ENCODE measurements around the gene DNAJC19. TPM values are rescaled to one million over a fixed set of nuclear protein-coding genes. Genes with fewer than 3 reads are reported as not detected.

Gene DNAJC19
- total RNA-seq, 1 experiment from 2014 or later = 82.0 TPM

DNA sequence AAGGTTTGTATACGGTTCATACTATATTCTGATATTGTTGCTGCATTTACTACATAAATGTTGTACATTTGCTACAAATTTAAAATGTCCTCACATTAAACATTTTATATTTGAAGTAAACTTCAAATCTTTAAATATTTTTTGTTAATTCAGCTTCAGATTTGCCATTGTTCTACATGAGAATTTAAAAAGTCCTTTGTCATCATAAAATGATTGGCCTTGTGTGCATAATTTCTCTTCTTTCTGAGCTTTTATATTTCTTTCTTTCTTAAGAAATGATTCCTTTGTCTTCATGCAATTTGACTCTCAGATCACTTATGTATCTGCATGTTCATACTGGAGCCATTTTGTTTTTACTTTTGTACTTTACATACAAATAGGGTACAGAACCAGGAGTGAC is 28.0 kb downstream of the DNAJC19 start:
- no peaks in the 10 kb centered on the region for H3K9me3 ChIP-seq (ENCODE audit: control insufficient read depth, low read depth, low read length)
- H3K9ac ChIP-seq (ENCODE audit: extremely low read depth, insufficient read length, low read length) = no peak overlapping the region
- no peak overlapping the region for H2BK12ac ChIP-seq (ENCODE audit: insufficient read length, low read depth, low read length)
- H2AFZ ChIP-seq (ENCODE audit: low read length) = no peak overlapping the region
- H3K4me2 ChIP-seq (ENCODE audit: insufficient read depth, insufficient read length, low read length) = no peak overlapping the region
- H3K79me1 ChIP-seq (ENCODE audit: insufficient read depth, low read depth, low read length, poor library complexity, severe bottlenecking) = no peaks in the 10 kb centered on the region
- Mint-ChIP-seq H3K4me3 (no peak overlapping the region), H3K9me3 (no peaks in the 10 kb centered on the region), H3K4me1 (no peaks in the 10 kb centered on the region), H3K27me3 (ENCODE audit: low read depth) (no peaks in the 10 kb centered on the region), H3K36me3 (ENCODE audit: insufficient read depth in 1 of 3, low read depth in 3 of 3) (peaks cover 34 to 75% (median 74%) of the 10 kb centered on the region in 3 experiments), H3K27ac (no peak overlapping the region)
- no peaks in the 10 kb centered on the region for H4K20me1 ChIP-seq (ENCODE audit: control insufficient read depth, insufficient read depth, insufficient read length)
- no peak for DNase-seq
- H3K79me2 ChIP-seq (ENCODE audit: insufficient read depth, low read length) = no peaks in the 10 kb centered on the region
- TF ChIP-seq, protein P1, sequence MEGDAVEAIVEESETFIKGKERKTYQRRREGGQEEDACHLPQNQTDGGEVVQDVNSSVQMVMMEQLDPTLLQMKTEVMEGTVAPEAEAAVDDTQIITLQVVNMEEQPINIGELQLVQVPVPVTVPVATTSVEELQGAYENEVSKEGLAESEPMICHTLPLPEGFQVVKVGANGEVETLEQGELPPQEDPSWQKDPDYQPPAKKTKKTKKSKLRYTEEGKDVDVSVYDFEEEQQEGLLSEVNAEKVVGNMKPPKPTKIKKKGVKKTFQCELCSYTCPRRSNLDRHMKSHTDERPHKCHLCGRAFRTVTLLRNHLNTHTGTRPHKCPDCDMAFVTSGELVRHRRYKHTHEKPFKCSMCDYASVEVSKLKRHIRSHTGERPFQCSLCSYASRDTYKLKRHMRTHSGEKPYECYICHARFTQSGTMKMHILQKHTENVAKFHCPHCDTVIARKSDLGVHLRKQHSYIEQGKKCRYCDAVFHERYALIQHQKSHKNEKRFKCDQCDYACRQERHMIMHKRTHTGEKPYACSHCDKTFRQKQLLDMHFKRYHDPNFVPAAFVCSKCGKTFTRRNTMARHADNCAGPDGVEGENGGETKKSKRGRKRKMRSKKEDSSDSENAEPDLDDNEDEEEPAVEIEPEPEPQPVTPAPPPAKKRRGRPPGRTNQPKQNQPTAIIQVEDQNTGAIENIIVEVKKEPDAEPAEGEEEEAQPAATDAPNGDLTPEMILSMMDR (conservative IDR thresholded peaks at IDR 0.05) = no peak
- no peak overlapping the region for H3K18ac ChIP-seq (ENCODE audit: insufficient read length, low read depth, low read length)
- no peak overlapping the region for H2BK20ac ChIP-seq (ENCODE audit: low read depth, low read length, poor library complexity, severe bottlenecking)
- no CpG with 5 or more reads among the region's 1 CpG for WGBS (ENCODE audit: extremely low coverage, insufficient read length, low lambda C conversion rate)
- H4K91ac ChIP-seq (ENCODE audit: insufficient read length, low read depth, low read length) = no peak overlapping the region
- H2AK5ac ChIP-seq (ENCODE audit: insufficient read length, low read length) = no peak overlapping the region
- H4K8ac ChIP-seq (replicated peaks; ENCODE audit: insufficient read length, low read depth, low read length) = no peak overlapping the region
- no peak overlapping the region for H2BK5ac ChIP-seq (ENCODE audit: insufficient read length, low read length)
- H3K27me3 ChIP-seq (ENCODE audit: insufficient read depth, low read length) = no peaks in the 10 kb centered on the region
- no peak overlapping the region for H2BK15ac ChIP-seq (ENCODE audit: low read depth, low read length)
- no peaks in the 10 kb centered on the region for H3K4me1 ChIP-seq (ENCODE audit: insufficient read depth, low read length)
- no peak overlapping the region for H3K56ac ChIP-seq (ENCODE audit: insufficient read length, low read depth, low read length)
- no peak overlapping the region for H3T11ph ChIP-seq (ENCODE audit: low read length)
- H2BK120ac ChIP-seq (ENCODE audit: low read depth, low read length, poor library complexity, severe bottlenecking) = no peak overlapping the region
- no peak overlapping the region for H3K27ac ChIP-seq (ENCODE audit: insufficient read length, low read depth, low read length)
- H3K23me2 ChIP-seq (ENCODE audit: insufficient read length, low read depth, low read length, poor library complexity, severe bottlenecking) = no peaks in the 10 kb centered on the region
- no peak overlapping the region for H3K23ac ChIP-seq (ENCODE audit: insufficient read length, low read depth, low read length)
- no peak overlapping the region for H3K14ac ChIP-seq (ENCODE audit: insufficient read depth, low read length)
- no peak overlapping the region for H3K4ac ChIP-seq (ENCODE audit: low read depth, low read length)
- H4K5ac ChIP-seq (ENCODE audit: insufficient read length, low read depth, low read length) = no peak overlapping the region
